Astrocyte (in vitro differentiated cells and primary cell): ENCODE measurements around the gene NNT.
"Not testable (repeated sequence)": the region's sequence is repeated elsewhere in the genome, so short reads cannot be mapped to it uniquely, and the experiment has no call there.

Experiments
- CTCF ChIP-seq: IDR thresholded peaks from 2 replicates; pipeline ENCODE4 v1.5.1; 2011; ENCODE audit warnings: low read depth, mild to moderate bottlenecking, inconsistent platforms, low read length, moderate library complexity; ENCODE audit not compliant: insufficient read depth
- EZH2 ChIP-seq: IDR thresholded peaks from 2 replicates; pipeline ENCODE4 v1.6.1; 2012; ENCODE audit warnings: mild to moderate bottlenecking, low read length, inconsistent platforms; ENCODE audit not compliant: insufficient read depth

GRCh38 chr5:43719783-43720182 is 116.8 kb downstream of the NNT start:
- TF ChIP-seq CTCF, EZH2: not testable (repeated sequence)
